HepG2 (cell line): ENCODE data around the gene CLASRP. TPM values are rescaled to one million over a fixed set of nuclear protein-coding genes. Genes with fewer than 3 reads are reported as not detected.

ENCODE experiments used
- ATF7 ChIP-seq, 2 experiments: fragments of 450-650 bp in 1 of 2; sonication (generic) in 1 of 2; formaldehyde crosslinking in 1 of 2; IDR thresholded peaks; 2 replicates each; pipeline versions ENCODE4 v1.4.0 to v1.6.1; 2016 to 2020; ENCODE audit warnings: antibody characterized with exemption in 1 of 2, mild to moderate bottlenecking in 1 of 2, missing genetic modification reagents in 1 of 2
- ELF1 ChIP-seq: sonication (generic); formaldehyde crosslinking; IDR thresholded peaks from 2 replicates; pipeline ENCODE4 v1.4.0; 2020; ENCODE audit warnings: missing genetic modification reagents
- KAT7 ChIP-seq: IDR thresholded peaks from 2 replicates; pipeline ENCODE4 v1.6.1; 2018; ENCODE audit warnings: borderline replicate concordance, missing compliant biosample characterization
- LCORL ChIP-seq, 2 experiments: fragments of 450-650 bp in 1 of 2; sonication (generic) in 1 of 2; formaldehyde crosslinking in 1 of 2; IDR thresholded peaks; 2 replicates each; pipeline versions ENCODE4 v1.5.0 to v1.6.1; 2017 to 2020; ENCODE audit warnings: antibody characterized with exemption in 1 of 2, missing genetic modification reagents in 1 of 2
- MED1 ChIP-seq: sonication (generic); formaldehyde crosslinking; IDR thresholded peaks from 2 replicates; pipeline ENCODE4 v1.4.0; 2020; ENCODE audit warnings: missing genetic modification reagents
- RCOR2 ChIP-seq: IDR thresholded peaks from 2 replicates; pipeline ENCODE4 v1.6.1; 2016; ENCODE audit warnings: missing biosample characterization, missing genetic modification reagents
- RXRB ChIP-seq: IDR thresholded peaks from 2 replicates; pipeline ENCODE4 v1.6.1; 2016; ENCODE audit warnings: borderline replicate concordance, missing genetic modification reagents, missing compliant biosample characterization
- TBP ChIP-seq: sonication (generic); formaldehyde crosslinking; IDR thresholded peaks from 2 replicates; pipeline ENCODE4 v1.5.0; 2020; ENCODE audit warnings: missing genetic modification reagents
- ZEB1 ChIP-seq: IDR thresholded peaks from 2 replicates; pipeline ENCODE4 v1.6.1; 2012; ENCODE audit warnings: mild to moderate bottlenecking, low read depth, inconsistent platforms; ENCODE audit not compliant: insufficient replicate concordance
- ZKSCAN5 ChIP-seq: sonication (generic); formaldehyde crosslinking; IDR thresholded peaks from 2 replicates; pipeline ENCODE4 v1.5.1; 2020; ENCODE audit warnings: mild to moderate bottlenecking, missing genetic modification reagents
- ZMAT3 ChIP-seq: sonication (generic); formaldehyde crosslinking; conservative IDR thresholded peaks from 2 replicates; pipeline ENCODE4 v1.7.0; 2021; ENCODE audit warnings: missing genetic modification reagents
- ZMYM2 ChIP-seq: sonication (generic); formaldehyde crosslinking; IDR thresholded peaks from 2 replicates; pipeline ENCODE4 v1.8.0; 2022; ENCODE audit warnings: mild to moderate bottlenecking, missing genetic modification reagents
- ZNF629 ChIP-seq: sonication (generic); formaldehyde crosslinking; conservative IDR thresholded peaks from 2 replicates; pipeline ENCODE4 v1.5.0; 2020; ENCODE audit warnings: missing genetic modification reagents
- ZNF674 ChIP-seq: sonication (generic); formaldehyde crosslinking; IDR thresholded peaks from 2 replicates; pipeline ENCODE4 v1.5.0; 2020; ENCODE audit warnings: low read depth, mild to moderate bottlenecking, missing genetic modification reagents
- ZNF678 ChIP-seq: sonication (generic); formaldehyde crosslinking; IDR thresholded peaks from 2 replicates; pipeline ENCODE4 v1.4.0; 2020; ENCODE audit warnings: mild to moderate bottlenecking, missing genetic modification reagents
- ZNF7 ChIP-seq: IDR thresholded peaks from 2 replicates; pipeline ENCODE4 v1.6.1; 2016; ENCODE audit warnings: missing biosample characterization, missing genetic modification reagents
- ZNF75D ChIP-seq: sonication (generic); formaldehyde crosslinking; IDR thresholded peaks from 2 replicates; pipeline ENCODE4 v1.8.1; 2023; ENCODE audit warnings: missing genetic modification reagents, mild to moderate bottlenecking, borderline replicate concordance
- ZNF761 ChIP-seq: sonication (generic); formaldehyde crosslinking; conservative IDR thresholded peaks from 2 replicates; pipeline ENCODE4 v1.4.0; 2020; ENCODE audit warnings: mild to moderate bottlenecking, missing genetic modification reagents
- ZNF782 ChIP-seq: sonication (generic); formaldehyde crosslinking; IDR thresholded peaks from 2 replicates; pipeline ENCODE4 v1.4.0; 2020; ENCODE audit warnings: missing genetic modification reagents, mild to moderate bottlenecking, borderline replicate concordance
- polyA plus RNA-seq, 8 experiments: library from polyadenylated mRNA; depleted of rRNA in 3 of 8; stranded (reverse) in 7 of 8; unstranded in 1 of 8; fragments of >200 nt; fragmentation: Illumina TruSeq in 4 of 8; extraction: Trizol in 4 of 8; gene quantifications; 2 replicates each; pipeline versions ENCODE4 v1.2.1 to v1.2.3, GENCODE V29; 2011 to 2016; ENCODE audit warnings: low read depth in 4 of 8, missing spikeins in 1 of 8, mixed read lengths in 1 of 8; ENCODE audit not compliant: insufficient read depth in 1 of 8
- total RNA-seq, 5 experiments: library from RNA; depleted of rRNA; stranded (reverse); fragments of >200 nt; fragmentation: Illumina TruSeq; extraction: Trizol; gene quantifications; 2 replicates each; pipeline ENCODE4 v1.2.3, GENCODE V29; 2016; ENCODE audit warnings: low read depth in 1 of 5
- TF ChIP-seq, protein P1 (sequence below): sonication (generic); formaldehyde crosslinking; IDR thresholded peaks from 2 replicates; pipeline ENCODE4 v1.8.0; 2022; ENCODE audit warnings: low read depth, missing genetic modification reagents
- TF ChIP-seq, protein P2 (sequence below): sonication (generic); formaldehyde crosslinking; IDR thresholded peaks from 2 replicates; pipeline ENCODE4 v1.8.1; 2022; ENCODE audit warnings: low read depth, mild to moderate bottlenecking, missing genetic modification reagents
- TF ChIP-seq, protein P3 (sequence below): sonication (generic); formaldehyde crosslinking; IDR thresholded peaks from 2 replicates; pipeline ENCODE4 v1.4.0; 2020; ENCODE audit warnings: missing genetic modification reagents
- TF ChIP-seq, protein P4 (sequence below): IDR thresholded peaks from 2 replicates; pipeline ENCODE4 v1.6.1; 2016

CLASRP gene
- total and polyA plus RNA-seq, 2 of the 13 experiments (the other 11 are each of a cell fraction or from before 2014, with no cell fraction given) = 32.0 to 51.4 TPM

DNA sequence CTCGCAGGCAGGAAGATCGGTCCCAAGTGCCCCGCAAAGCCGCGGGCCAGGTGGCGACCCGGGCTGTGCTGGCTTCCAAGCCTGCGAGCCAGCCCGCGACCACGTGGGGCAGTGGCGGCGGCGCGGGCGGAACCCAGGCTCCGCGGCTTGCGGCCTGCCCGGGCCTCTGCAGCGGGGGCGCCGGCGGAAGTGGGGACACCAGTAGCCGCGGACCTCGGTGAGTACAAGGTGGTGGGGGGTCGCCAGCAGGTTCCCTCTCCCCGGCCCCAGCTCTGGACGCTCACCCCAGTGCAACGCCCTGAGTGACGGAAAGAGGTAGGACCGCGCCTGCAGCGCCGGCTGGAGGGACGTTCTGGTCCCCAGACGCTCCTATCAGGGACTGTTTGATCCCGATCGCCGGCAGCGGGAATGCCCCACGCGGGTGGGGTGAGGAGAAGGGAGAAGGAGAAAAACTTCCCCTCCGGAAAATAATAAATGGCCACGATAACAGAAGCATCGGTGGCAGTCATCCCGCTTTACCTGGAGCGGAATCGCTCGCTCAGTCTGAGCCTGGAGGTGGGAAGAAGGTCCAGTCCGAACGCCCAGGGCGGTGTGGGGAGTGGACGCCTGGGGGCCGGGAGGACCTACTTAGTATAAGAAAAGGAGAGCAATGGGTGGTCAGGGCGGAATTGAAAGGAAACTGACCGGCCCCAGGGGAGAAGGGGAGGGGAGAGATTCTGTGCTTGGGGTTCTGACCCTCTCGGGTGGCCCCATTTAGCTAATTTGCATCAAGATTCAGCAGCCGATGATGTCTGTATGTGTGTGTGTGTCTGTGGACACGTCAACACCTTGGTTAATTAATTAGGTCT, 40.4 kb downstream of the CLASRP start, which contains the start of gene GEMIN7 (continued):
- TF ChIP-seq, protein P1, sequence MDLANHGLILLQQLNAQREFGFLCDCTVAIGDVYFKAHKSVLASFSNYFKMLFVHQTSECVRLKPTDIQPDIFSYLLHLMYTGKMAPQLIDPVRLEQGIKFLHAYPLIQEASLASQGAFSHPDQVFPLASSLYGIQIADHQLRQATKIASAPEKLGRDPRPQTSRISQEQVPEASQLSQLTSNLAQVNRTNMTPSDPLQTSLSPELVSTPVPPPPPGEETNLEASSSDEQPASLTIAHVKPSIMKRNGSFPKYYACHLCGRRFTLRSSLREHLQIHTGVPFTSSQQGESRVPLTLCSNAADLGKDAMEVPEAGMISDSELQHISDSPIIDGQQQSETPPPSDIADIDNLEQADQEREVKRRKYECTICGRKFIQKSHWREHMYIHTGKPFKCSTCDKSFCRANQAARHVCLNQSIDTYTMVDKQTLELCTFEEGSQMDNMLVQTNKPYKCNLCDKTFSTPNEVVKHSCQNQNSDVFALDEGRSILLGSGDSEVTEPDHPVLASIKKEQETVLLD (CRISPR knock-in tag) = peak; percentile 82; the same call in 1 of the 2 replicates
- TF ChIP-seq LCORL (IDR thresholded peaks at IDR 0.05) = no peak
- peak; percentile 62; the same call in 1 of the 2 replicates for TF ChIP-seq LCORL (CRISPR knock-in tag; IDR thresholded peaks at IDR 0.05)
- TF ChIP-seq, protein P2, sequence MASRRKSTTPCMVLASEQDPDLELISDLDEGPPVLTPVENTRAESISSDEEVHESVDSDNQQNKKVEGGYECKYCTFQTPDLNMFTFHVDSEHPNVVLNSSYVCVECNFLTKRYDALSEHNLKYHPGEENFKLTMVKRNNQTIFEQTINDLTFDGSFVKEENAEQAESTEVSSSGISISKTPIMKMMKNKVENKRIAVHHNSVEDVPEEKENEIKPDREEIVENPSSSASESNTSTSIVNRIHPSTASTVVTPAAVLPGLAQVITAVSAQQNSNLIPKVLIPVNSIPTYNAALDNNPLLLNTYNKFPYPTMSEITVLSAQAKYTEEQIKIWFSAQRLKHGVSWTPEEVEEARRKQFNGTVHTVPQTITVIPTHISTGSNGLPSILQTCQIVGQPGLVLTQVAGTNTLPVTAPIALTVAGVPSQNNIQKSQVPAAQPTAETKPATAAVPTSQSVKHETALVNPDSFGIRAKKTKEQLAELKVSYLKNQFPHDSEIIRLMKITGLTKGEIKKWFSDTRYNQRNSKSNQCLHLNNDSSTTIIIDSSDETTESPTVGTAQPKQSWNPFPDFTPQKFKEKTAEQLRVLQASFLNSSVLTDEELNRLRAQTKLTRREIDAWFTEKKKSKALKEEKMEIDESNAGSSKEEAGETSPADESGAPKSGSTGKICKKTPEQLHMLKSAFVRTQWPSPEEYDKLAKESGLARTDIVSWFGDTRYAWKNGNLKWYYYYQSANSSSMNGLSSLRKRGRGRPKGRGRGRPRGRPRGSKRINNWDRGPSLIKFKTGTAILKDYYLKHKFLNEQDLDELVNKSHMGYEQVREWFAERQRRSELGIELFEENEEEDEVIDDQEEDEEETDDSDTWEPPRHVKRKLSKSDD (CRISPR knock-in tag) = peak; percentile 97
- peak; percentile 59; the same call in 1 of the 2 replicates for TF ChIP-seq RXRB (CRISPR knock-in tag)
- no peak for TF ChIP-seq ZNF678
- TF ChIP-seq, protein P3, sequence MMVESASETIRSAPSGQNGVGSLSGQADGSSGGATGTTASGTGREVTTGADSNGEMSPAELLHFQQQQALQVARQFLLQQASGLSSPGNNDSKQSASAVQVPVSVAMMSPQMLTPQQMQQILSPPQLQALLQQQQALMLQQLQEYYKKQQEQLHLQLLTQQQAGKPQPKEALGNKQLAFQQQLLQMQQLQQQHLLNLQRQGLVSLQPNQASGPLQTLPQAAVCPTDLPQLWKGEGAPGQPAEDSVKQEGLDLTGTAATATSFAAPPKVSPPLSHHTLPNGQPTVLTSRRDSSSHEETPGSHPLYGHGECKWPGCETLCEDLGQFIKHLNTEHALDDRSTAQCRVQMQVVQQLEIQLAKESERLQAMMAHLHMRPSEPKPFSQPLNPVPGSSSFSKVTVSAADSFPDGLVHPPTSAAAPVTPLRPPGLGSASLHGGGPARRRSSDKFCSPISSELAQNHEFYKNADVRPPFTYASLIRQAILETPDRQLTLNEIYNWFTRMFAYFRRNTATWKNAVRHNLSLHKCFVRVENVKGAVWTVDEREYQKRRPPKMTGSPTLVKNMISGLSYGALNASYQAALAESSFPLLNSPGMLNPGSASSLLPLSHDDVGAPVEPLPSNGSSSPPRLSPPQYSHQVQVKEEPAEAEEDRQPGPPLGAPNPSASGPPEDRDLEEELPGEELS (CRISPR knock-in tag) = peak; percentile 58
- TF ChIP-seq RCOR2 = no peak
- no peak for TF ChIP-seq ZNF75D (CRISPR knock-in tag)
- peak; percentile 90 for TF ChIP-seq ZMAT3 (CRISPR knock-in tag)
- TF ChIP-seq TBP (CRISPR knock-in tag) = peak; percentile 94; the same call in 1 of the 2 replicates
- TF ChIP-seq, protein P4, sequence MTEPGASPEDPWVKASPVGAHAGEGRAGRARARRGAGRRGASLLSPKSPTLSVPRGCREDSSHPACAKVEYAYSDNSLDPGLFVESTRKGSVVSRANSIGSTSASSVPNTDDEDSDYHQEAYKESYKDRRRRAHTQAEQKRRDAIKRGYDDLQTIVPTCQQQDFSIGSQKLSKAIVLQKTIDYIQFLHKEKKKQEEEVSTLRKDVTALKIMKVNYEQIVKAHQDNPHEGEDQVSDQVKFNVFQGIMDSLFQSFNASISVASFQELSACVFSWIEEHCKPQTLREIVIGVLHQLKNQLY (CRISPR knock-in tag) = peak; percentile 78
- TF ChIP-seq ZNF629 (CRISPR knock-in tag) = no peak; the same call in 1 of the 2 replicates
- TF ChIP-seq MED1 = peak; percentile 94
- TF ChIP-seq ELF1 (CRISPR knock-in tag) = no peak
- TF ChIP-seq ZMYM2 = no peak
- TF ChIP-seq ZNF761 = peak; percentile 98
- TF ChIP-seq ZEB1 = no peak
- no peak for TF ChIP-seq ZNF782 (CRISPR knock-in tag)
- peak; percentile 93; the same call in 1 of the 2 replicates for TF ChIP-seq KAT7 (CRISPR knock-in tag)
- no peak for TF ChIP-seq ZNF674 (CRISPR knock-in tag)
- no peak for TF ChIP-seq ZKSCAN5 (CRISPR knock-in tag)
- TF ChIP-seq ZNF7 (CRISPR knock-in tag) = no peak
- TF ChIP-seq ATF7 (IDR thresholded peaks at IDR 0.05) = no peak
- peak; percentile 76; the same call in 1 of the 2 replicates for TF ChIP-seq ATF7 (CRISPR knock-in tag; IDR thresholded peaks at IDR 0.05)
